HG02588 (cell line): ENCODE results near the gene KCNA3.
A peak's percentile ranks its signal among the peaks of the same experiment; 100 is the strongest.
"Not testable (repeated sequence)": the region's sequence is repeated elsewhere in the genome, so short reads cannot be mapped to it uniquely, and the experiment has no call there.

Experiments
- ATAC-seq: cut with Tn5 transposase; IDR thresholded peaks from one replicate; pipeline ENCODE4 v1.9.1; 2021; ENCODE audit warnings: mild to moderate bottlenecking, moderate library complexity; ENCODE audit not compliant: unreplicated experiment

Gene KCNA3

GRCh38 chr1:110680036-110680735, 5.4 kb upstream of the KCNA3 start:
- no peak for ATAC-seq

GRCh38 chr1:110677526-110677925, 2.8 kb upstream of the KCNA3 start:
- ATAC-seq, result no peak

- ATAC-seq, result no peak
Measured at GRCh38 chr1:110676970-110677369, 2.2 kb upstream of the KCNA3 start.

GRCh38 chr1:110675060-110675791, 486 bp upstream of the KCNA3 start:
- no peak for ATAC-seq

GRCh38 chr1:110673805-110674336, 869 bp downstream of the KCNA3 start:
- no peak for ATAC-seq

- no peak for ATAC-seq
Measured at GRCh38 chr1:110673197-110673701, 1.5 kb downstream of the KCNA3 start.

GRCh38 chr1:110672753-110673108, 2.0 kb downstream of the KCNA3 start:
- peak; percentile 63 for ATAC-seq

GRCh38 chr1:110672001-110672752, 2.6 kb downstream of the KCNA3 start:
- ATAC-seq, result no peak

GRCh38 chr1:110671361-110671760, 3.4 kb downstream of the KCNA3 start:
- ATAC-seq, result no peak

GRCh38 chr1:110668549-110668948, 6.2 kb downstream of the KCNA3 start:
- ATAC-seq, result no peak

- no peak for ATAC-seq
Measured at GRCh38 chr1:110667776-110668175, 7.0 kb downstream of the KCNA3 start.

GRCh38 chr1:110663241-110663640, 11.5 kb downstream of the KCNA3 start:
- ATAC-seq, result no peak

- ATAC-seq, result not testable (repeated sequence)
Measured at GRCh38 chr1:110659559-110659958, 15.2 kb downstream of the KCNA3 start.

- no peak for ATAC-seq
Measured at GRCh38 chr1:110657351-110657750, 17.4 kb downstream of the KCNA3 start.

GRCh38 chr1:110650609-110651008, 24.1 kb downstream of the KCNA3 start:
- no peak for ATAC-seq

GRCh38 chr1:110648417-110648816, 26.3 kb downstream of the KCNA3 start:
- no peak for ATAC-seq

GRCh38 chr1:110647254-110647891, 27.4 kb downstream of the KCNA3 start:
- no peak for ATAC-seq

- no peak for ATAC-seq
Measured at GRCh38 chr1:110645821-110646735, 28.7 kb downstream of the KCNA3 start.

GRCh38 chr1:110645211-110645610, 29.5 kb downstream of the KCNA3 start:
- ATAC-seq, result no peak
